ENCODE measurements around the gene MTA1. TPM values are rescaled to one million over a fixed set of nuclear protein-coding genes. Genes with fewer than 3 reads are reported as not detected.
A peak's percentile ranks its signal among the peaks of the same experiment; 100 is the strongest.

Gene MTA1
- total RNA-seq, 3 donors from 2014 or later (not counting 1 experiment from before 2014, with no cell fraction given) = 104 to 125 (median 112) TPM

DNA sequence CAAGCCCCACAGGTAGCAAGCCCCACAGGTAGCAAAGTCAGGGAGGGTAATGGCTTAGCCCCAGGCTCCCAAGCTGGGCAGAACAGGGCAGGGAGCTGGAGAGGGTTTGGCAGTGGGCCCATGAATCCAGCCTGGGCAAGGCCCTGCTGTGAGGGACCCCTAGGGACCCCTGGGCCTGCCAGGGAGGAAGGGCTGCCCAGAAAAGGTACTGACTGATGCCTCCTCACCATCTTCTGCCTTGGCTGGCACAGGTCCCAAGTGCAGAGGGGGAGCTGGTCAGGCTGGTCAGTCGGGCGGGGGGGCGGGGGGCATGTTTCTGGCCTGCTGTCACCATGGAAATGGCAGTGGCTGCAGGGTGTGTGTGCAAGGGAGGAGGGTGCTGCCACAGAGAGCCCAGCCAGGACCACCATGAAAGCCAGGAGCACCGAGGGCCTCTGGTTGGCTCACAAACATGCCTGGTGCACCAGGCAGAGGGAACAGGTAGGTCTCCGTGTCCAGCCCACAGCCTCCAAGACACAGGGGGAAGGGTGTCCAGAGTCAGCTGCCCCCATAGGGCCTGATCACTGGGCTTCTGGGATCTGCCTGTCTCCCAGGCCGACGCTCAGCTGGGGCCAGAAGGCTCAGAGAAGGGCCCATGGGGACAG, 53.5 kb downstream of the MTA1 start:
- DNase-seq (no peak), ATAC-seq (no peak)
- H3K27me3 Mint-ChIP-seq (ENCODE audit: low read depth in 2 of 2) = peaks cover 0 to 6% of the 10 kb centered on the region in 2 donors
- intact Hi-C loops (cut with micrococcal nuclease) = no loop called here
- H3K4me3 ChIP-seq (ENCODE audit: low read length) = no peak overlapping the region
- 47% methylated on average over 7 of the region's 7 CpGs for WGBS (ENCODE audit: insufficient coverage)
- H3K4me1 ChIP-seq (ENCODE audit: control insufficient read depth, insufficient read depth, low read length) = peaks cover 41% of the 10 kb centered on the region
- H3K27ac ChIP-seq (ENCODE audit: low read length) = no peak overlapping the region
- no peaks in the 10 kb centered on the region for H3K9me3 ChIP-seq (ENCODE audit: control insufficient read depth, insufficient read depth, low read length)
- H3K4me3 Mint-ChIP-seq = peak overlapping the region; percentile 57
- no peaks in the 10 kb centered on the region for H3K9me3 Mint-ChIP-seq
- peaks cover 2% of the 10 kb centered on the region for H3K36me3 ChIP-seq (ENCODE audit: control insufficient read depth, insufficient read depth, low read length)
- no peak for TF ChIP-seq CTCF (IDR thresholded peaks at IDR 0.05)
- H3K27me3 ChIP-seq (ENCODE audit: control insufficient read depth, insufficient read depth, low read length) = peaks cover 22% of the 10 kb centered on the region
- peaks cover 6 to 21% of the 10 kb centered on the region in 2 donors for H3K4me1 Mint-ChIP-seq
- H3K27ac Mint-ChIP-seq = peak overlapping the region in 1 of 2 donors; percentile 16
- no peaks in the 10 kb centered on the region for H3K36me3 Mint-ChIP-seq

- no peaks in the 10 kb centered on the region for H3K9me3 Mint-ChIP-seq
- H3K4me1 ChIP-seq (ENCODE audit: control insufficient read depth, insufficient read depth, low read length) = peaks cover 41% of the 10 kb centered on the region
- H3K9me3 ChIP-seq (ENCODE audit: control insufficient read depth, insufficient read depth, low read length) = no peaks in the 10 kb centered on the region
- peaks cover 2% of the 10 kb centered on the region for H3K36me3 ChIP-seq (ENCODE audit: control insufficient read depth, insufficient read depth, low read length)
- H3K36me3 Mint-ChIP-seq = no peaks in the 10 kb centered on the region
- peaks cover 0 to 6% of the 10 kb centered on the region in 2 donors for H3K27me3 Mint-ChIP-seq (ENCODE audit: low read depth in 2 of 2)
- H3K27me3 ChIP-seq (ENCODE audit: control insufficient read depth, insufficient read depth, low read length) = peaks cover 22% of the 10 kb centered on the region
- peak in 1 of 2 donors; percentile 80 for DNase-seq
- H3K27ac Mint-ChIP-seq = peak overlapping the region in 1 of 2 donors; percentile 16
- H3K4me3 ChIP-seq (ENCODE audit: low read length) = peak overlapping the region; percentile 17
- WGBS (ENCODE audit: insufficient coverage) = under 1% methylated on average over 60 of the region's 60 CpGs
- peak; percentile 48 to 56 (median 52) for ATAC-seq
- intact Hi-C loops (cut with micrococcal nuclease) = no loop called here
- peaks cover 6 to 21% of the 10 kb centered on the region in 2 donors for H3K4me1 Mint-ChIP-seq
- H3K4me3 Mint-ChIP-seq = peak overlapping the region; percentile 68
- no peak for TF ChIP-seq CTCF (IDR thresholded peaks at IDR 0.05)
- no peak overlapping the region for H3K27ac ChIP-seq (ENCODE audit: low read length)
Observed at GRCh38 chr14:105473677-105474482, 54.3 kb downstream of the MTA1 start.

- Mint-ChIP-seq H3K9me3 (no peaks in the 10 kb centered on the region), H3K4me3 (peak within 1 kb of the TSS; percentile 68), H3K36me3 (no peaks in the 10 kb centered on the region), H3K27me3 (ENCODE audit: low read depth in 2 of 2) (peaks cover 0 to 6% of the 10 kb centered on the region in 2 donors), H3K4me1 (peaks cover 6 to 23% of the 10 kb centered on the region in 2 donors), H3K27ac (peak within 1 kb of the TSS in 1 of 2 donors; percentile 16)
- intact Hi-C loops (cut with micrococcal nuclease) = no loop called here
- Histone ChIP-seq H3K4me1 (ENCODE audit: control insufficient read depth, insufficient read depth, low read length) (peaks cover 46% of the 10 kb centered on the region), H3K4me3 (ENCODE audit: low read length) (peak within 1 kb of the TSS; percentile 17), H3K9me3 (ENCODE audit: control insufficient read depth, insufficient read depth, low read length) (no peaks in the 10 kb centered on the region), H3K36me3 (ENCODE audit: control insufficient read depth, insufficient read depth, low read length) (no peaks in the 10 kb centered on the region), H3K27ac (ENCODE audit: low read length) (no peak within 1 kb of the TSS), H3K27me3 (ENCODE audit: control insufficient read depth, insufficient read depth, low read length) (peaks cover 24% of the 10 kb centered on the region)
- ATAC-seq (peak; percentile 29 to 49 (median 48)), DNase-seq (peak in 1 of 2 donors; percentile 72)
- TF ChIP-seq CTCF (IDR thresholded peaks at IDR 0.05) = no peak
- WGBS (ENCODE audit: insufficient coverage) = under 1% methylated on average over 118 of the region's 118 CpGs
Observed at GRCh38 chr14:105474483-105475268, 55.0 kb downstream of the MTA1 start, which contains the start of gene CRIP2. CRIP2 (plus strand) TSS chr14:105474821; CDS start chr14:105474863, 42 bp downstream.

Measured in natural killer cell (primary cell).